Inflammatory macrophage treated with lipopolysaccharide for 1 hour (primary cell): ENCODE data around the gene DDX1.

Experiments
- DNase-seq, 2 donors: peaks; one replicate each; pipeline ENCODE4 v3.0.0-alpha.2; 2020 to 2022

The DDX1 gene

DNA sequence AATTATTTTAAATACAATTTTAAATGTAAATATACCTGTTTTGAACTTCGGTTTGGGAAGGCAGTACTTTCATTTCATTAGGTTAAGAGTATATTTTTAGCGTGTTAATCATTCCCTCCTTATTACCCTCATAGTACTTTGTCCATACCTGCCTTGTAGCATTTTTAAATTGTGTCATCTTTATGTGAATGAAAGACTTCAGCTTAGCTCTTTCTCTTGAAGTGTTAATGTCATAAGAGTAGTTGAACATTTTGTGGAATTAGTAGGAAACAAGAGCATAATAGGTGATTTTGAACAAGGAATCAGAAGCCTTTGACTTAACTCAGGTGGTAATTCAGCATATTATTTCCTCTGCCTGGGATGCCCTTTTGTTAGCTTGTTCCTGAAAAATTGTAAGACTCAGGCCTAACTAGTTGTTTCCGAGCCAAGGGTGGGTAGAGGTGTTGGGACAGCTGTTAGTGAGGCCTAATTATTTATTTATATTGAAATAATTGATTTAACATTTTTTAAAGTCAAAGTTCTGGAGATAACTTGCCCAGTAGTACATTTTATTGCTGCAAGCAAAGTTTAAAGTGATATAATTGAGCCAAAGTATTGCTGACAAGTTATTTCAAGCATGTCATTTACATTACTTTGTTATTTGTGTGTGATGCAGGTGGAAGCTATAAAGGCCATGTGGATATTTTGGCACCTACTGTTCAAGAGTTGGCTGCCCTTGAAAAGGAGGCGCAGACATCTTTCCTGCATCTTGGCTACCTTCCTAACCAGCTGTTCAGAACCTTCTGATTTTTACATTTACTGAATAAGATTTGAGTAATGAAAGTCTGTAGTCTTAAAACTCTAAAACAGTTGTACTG lies 38.7 kb downstream of the DDX1 start:
- no peak for DNase-seq

DNA sequence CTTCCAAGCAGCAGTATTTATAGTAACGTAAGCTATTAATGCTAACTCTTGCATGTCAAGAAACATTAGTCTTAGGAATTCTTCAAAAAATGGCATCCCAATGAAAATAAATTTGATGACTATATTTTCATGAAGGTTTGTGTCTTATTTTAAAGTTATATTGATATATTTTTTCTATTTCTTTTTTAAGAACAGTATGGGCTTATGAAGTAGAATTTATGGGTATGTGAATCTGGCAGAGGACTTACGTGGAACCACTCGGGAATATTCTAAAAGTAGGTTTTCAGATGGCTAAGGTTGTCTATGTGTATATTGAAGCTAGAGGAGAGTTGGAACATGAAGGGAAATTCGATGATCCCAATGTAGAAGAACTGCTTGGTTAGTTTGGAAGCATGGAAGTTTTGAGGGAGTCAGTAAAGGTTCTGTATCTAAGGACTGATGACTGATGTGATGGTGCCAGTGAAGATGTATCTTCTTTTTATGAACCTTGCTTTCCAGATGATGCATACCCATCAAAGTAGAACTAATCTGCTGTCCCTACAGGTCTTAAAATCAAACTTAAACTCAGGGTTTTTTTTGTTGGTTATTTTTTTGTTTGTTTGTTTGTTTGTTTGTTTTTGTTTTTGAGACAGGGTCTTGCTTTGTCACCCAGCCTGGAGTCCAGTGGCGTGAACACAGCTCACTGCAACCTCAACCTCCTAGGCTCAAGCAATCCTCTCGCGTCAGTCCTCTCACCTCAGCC lies 39.5 kb downstream of the DDX1 start:
- DNase-seq, result no peak

DNA sequence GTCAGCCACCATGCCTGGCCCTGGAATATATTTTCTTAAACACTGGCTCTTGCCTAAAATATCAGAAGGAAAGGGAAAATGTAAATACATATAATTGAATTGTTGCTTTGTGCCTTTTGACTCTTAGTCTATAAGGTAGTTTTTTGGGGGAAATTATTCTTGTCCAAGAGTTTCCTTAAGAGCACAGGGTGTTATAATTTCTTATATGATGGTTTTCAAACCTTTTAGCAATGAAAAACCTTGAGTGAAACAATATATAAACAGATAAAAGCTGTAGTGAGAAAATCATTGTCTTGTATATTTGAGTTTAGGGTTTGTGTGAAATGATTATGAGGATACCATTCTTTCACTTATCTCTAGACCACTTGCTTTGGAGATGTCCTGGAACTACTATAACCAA lies 40.2 kb downstream of the DDX1 start:
- DNase-seq, result no peak

DNA sequence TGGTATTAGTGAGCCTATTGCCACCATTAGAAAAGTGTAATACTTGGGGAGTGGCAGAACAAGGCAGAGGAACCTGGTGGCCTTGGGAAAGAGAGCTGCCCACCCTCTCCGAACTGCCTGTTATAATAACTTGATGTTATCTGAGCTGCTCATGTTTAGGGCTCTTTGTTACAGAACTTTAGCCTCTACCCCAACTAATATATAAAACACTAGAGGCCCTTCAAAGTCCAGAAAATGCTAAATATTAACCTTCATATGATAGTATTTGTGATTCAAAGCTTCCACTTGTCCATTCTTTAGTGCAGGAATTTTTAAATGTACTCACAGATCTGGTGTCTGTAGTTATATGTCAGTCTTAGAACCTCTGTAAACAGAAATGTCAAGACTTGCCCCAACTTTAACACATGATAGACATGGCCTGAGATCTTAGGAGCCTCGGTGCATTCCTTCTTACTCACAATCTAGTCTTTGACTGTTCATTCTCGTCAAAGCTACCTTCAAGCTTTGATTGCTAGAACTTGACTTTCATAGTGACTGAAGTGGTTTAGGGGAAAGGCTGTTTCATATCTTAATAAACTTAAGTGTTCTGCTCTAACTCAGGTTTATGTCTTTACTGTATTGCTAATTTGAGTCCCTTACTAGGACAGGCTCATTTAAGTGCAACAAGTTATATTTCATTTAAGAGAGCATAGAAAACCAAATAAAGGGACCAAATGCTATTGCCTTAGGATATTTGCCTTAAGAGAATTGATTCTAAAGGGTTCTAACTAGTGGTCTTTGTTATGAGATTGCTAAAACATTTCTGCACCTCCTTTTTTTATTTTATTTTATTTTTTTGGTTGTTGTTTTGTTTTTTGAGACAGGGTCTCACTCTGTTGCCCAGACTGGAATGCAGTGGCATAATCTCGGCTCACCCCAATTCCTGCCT lies 41.6 kb downstream of the DDX1 start:
- no peak for DNase-seq

DNA sequence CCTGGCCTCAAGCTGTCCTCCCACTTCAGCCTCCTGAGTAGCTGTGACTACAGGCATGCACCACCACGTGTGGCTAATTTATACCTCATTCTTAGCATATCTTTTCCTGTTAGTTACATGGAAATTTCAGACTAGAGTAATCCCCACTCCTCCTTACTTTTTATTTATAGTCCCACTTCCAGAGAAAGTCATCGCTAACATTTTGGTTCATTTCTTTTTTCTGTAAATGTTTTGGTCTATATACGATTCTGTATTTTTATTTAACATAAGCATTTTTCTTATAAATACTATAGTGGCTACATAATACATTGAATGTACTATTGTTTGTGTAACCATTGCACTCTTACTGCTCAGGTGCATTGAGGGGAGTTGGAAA lies 42.3 kb downstream of the DDX1 start:
- no peak for DNase-seq

DNA sequence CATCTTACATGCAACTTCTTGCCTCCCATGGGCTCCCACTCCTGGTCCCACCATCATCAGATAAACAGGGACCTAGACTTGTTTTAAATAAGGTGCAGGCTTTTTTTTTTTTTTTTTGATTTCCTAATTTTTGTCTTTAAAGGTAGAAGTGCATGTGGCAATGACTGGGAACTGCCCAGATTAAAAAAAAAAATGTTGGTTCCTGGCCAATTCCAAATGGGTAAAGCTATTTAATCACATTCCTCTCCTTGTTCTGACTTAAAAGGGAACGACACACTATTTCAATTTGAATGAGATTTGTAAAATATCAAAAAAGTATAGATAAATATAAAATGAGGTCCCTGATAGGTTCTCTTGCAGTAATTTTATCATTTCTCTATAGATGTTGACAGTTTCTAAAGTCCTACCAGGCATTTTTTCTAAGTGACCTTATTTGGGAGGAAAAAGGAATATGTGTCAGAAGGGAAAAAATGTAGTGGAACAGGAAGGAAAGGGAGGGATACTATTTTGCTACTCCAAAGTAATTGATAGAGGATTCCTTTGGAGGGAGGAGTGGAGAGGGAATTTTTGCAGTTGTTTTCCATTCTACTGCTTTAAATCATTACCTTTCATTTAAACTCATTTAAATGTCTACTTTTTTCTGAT lies 43.3 kb downstream of the DDX1 start:
- no peak for DNase-seq

DNA sequence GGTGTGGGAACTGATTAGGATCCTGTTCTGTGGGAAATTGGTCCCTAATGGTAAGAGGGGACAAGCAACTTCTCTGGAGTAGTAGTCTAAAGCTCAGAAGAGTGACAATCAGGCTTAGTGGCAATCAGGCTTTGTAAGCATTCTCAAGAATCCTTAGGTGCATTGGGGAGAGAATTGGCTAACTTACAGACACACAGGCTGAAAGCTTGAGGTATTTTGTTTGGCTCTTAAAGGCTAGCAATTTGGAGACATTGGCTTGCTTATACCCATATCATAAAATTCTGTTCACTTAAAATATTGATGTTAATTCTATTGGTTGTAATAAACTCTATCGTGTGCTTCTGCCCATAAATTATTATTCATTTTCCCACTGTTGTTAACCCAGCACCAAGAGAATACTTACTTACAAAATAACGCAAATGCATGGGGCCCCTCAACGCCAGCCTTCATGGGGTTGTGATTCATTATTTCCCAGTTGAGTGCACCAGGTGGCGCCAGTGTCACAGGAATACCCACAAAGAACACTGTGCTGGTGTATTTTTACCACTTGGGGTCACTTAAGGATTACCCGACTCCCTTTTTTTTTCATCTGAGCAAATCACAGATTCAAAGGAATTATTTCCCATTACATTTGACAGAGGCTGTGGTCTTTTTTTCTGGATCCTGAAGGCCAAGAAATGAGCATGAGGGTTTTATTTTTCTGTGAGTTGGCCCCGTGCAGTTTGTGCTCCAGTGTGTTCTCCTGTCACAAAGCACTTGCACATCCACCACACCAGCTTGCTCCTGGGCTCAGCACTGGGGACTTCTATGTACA lies 45.5 kb downstream of the DDX1 start:
- DNase-seq, result peak; percentile 30 to 63

DNA sequence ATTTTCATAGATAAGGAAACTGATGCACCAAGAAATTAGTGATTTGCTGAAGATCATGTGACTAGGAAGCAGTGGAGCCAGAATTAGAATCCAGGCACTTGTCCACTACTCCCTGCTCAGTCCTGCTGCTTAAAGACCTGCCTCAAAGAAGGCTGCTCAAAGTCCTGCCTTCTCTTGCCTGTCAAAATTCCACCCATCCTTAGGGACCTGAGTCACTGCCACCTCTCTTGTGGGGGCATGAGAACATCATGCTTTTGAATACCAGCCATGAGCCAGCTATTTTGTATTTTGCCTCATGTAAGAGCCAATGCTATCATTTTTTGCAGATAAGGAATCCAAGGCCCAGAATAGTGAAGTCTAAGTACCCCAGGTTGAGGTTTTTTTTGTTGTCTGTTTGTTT lies 47.1 kb downstream of the DDX1 start:
- DNase-seq, result no peak

DNA sequence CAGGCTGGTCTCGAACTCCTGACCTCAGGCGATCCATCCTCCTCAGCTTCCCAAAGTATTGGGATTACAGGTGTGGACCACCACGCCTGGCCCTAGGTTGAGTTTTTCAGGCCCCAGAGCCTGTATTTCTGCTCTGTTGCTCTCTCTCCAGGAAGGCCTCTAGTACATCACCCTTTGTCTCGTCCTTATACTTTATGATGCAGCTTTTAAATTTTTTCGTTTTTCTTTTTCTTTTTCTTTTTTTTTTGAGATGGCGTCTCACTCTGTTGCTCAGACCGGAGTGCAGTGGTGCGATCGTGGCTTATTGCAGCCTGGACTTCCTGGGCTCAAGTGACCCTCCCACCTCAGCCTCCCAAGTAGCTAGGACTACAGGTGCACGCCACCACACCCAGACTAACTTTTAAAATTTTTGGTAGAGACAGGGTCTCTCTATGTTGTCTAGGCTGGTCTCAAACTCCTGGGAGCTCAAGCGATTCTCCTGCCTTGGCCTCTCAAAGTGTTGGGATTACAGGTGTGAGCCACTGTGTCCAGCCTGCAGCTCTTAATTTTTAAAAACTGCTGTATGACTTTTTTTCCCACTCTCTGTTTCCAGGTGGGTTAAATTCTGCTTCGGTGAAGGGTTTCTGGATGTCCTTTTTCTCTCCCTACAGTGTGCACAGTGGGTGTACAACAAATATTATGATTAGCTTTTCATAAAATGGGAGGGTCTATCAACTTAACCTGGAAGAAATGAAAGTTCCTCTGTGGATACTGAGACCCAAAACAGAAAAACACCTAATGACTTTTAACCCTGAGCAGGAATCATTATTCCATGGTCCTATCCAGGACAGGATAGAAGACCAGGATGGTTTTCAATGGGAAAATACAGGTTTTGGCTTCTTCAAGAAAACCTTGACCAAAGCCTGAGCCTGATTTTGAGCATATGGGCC lies 47.9 kb downstream of the DDX1 start:
- no peak for DNase-seq

DNA sequence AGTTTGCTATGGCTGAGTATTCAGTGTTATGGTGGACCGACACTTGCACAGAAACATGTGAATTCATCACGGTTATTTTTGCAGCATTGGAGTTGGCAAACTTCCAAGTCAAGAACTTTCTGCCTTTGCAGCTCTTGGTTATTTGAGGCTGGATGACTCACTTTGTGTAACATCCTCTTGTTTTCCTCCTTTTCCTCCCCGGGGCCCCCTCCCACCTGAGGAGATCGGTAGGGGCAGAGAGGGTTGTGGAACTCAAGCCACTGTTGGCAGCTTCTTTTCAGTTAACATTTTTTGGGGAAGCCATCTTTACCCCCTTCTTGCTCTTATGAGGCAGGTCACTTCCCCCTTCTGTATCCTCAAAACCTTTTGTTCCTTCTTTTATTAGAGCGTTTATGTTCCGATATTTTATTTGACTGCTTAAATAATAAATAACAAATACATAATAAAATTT lies 48.6 kb downstream of the DDX1 start:
- peak in 1 of 2 donors; percentile 9 for DNase-seq

DNA sequence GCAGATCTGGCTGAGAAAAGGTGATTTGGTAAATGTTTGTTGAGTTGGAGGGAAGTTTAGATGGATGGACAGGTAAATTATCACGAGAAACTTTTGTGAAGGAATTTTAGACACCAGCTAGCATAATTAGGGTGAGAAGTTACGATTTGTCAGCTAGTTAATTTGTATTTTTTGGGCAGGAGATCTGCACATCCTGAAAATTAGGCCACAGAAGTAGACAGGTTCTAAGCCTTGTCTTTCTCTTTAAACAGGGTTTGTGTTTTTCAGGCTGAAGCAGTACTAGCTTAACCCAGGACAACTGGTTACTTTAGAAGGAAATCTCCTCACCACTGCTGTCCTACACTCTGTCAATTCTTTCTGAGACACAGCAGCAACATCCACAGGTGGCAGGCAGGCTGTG lies 49.1 kb downstream of the DDX1 start:
- DNase-seq, result no peak

DNA sequence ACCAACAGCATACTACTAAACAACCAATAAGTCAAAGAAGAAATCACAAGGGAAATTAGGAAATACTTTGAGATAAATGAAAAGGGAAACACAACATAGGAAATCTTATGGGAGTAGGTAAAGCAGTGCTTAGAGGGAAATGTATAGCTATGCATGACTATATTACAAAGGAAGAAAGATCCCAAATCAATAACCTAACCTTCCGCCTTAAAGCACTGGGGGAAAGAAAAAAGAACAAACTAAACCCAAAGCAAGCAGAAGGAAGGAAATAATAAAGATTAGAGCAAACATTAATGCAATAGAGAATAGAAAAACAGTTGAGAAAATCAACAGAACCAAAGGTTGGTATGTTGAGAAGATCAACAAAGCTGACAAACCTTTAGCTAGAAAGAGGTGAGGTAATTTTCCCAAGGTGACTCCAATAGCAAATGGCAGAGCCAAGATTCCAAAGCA lies 49.9 kb downstream of the DDX1 start:
- DNase-seq, result no peak

DNA sequence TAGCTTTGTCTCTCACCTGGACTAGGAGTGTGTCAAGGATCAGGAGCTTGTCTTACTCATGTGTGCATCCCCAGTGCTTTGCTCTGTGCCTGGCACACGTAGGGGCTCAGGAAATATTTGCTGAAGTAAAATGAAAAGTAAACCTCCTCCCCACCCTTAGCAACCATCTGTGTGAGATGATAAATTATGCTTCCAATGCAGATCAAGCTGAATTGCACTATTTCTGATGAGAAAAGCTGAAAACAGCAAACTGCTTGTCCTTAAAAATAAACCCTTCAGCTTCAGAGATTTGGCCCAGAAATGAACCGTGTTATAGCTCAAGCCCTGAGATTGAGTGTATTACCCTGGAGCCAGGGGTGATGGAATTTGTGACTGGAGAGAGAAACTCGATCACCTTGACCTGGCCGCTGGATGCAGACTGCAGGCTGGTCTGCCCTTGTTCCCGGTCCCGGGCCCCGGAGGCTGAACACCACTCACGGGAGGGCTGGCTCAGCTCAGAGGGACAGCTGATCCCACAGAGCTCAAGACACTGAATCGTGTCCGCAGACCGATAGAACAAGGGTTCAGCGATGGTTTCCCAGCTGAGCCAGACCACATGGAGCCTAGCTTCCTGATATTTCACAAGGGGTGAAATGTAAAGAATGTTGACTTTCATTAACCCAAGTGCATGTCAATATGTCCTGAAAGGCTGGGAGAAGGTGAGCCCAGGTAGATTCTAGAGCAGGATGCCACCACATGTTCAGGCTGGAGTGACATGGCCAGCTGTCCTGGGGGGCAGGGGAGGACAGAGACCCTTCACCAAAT lies 50.5 kb downstream of the DDX1 start:
- DNase-seq, result no peak

DNA sequence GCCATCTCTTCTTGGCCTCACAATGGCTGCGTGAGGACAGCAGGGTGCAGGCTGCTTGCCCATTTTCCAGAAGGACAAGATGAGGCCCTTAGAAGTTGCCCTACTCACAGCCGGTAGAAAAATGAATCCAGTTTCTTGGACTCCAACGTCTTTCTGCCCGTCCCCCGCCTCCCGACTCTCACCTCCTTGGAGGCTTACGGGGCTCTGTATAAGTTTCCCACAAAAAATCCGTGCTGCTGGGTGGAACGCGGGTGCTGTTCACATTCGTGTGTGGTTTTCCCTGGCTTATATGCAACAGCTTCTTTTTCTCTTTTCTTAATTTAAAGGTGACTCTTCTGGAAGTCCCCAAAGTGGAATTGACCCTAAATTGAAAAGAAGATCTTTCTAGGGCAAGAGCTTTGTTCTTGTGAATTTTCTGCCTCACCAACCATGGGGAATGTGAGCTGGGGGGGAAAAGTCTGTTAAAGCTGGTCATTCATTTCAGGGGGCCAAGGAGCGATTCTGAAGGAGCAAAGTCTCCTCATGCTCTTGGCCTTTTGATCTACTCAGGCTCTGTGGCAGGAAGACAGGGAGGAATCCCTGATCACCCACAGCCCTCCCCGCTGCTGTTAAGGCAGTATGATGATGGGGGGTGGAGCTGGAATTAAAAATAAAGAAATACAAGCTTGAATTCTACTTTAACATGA lies 51.3 kb downstream of the DDX1 start:
- no peak for DNase-seq

DNA sequence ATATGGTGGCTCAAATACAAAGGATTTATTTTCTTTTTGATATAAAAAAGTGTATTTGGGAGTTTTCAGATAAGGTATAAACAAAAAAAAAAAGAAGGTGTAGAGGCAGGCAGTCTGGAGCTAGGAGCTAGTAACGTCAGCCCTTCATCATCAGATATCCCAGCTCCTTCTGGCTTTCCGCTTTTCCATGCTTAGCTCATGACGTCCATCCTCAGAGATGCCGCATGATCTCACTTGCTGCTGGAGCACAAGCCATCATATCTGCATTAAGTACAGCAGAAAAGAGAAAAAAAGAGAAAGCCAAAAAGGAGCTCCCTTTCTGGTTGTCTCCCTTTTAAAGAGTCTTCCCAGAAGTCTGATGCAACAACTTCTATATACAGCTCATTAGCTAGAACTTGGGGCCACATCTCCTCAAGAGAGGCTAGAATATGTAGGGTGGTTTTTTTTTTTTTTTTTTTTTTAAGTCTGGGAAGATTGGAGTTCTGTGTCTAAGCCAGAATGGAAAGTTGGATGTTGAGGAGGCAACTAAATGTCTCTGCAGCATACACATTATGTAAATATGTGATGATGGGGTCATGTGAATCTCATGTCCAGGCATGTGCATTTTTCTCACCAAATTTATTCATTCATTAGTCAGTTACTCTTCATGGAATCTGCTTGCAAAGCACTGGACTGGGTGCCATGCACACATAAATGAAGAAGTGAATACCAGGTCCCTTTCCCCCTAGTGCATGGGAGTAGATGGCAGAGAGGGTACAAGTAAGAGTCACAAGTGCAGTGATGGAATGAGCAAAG lies 52.3 kb downstream of the DDX1 start:
- DNase-seq, result no peak

DNA sequence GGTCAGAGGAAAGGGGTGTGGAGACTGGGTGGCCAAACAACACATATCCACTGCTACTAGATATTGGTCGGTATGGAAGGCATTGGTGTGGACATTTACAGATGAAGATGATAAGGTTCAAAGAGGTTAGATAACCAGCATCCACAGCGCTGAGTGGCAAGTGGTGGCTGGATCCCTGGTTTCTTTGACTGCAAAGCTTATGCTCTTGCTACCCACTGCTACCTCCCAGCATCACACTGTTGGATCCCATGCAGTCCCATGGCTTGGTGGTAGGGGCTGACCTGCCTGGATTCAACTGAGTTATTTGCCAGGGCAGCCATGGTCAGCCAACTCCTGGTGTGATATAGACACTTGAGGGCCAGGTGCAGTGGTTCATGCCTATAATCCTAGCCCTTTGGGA lies 53.6 kb downstream of the DDX1 start:
- no peak for DNase-seq

DNA sequence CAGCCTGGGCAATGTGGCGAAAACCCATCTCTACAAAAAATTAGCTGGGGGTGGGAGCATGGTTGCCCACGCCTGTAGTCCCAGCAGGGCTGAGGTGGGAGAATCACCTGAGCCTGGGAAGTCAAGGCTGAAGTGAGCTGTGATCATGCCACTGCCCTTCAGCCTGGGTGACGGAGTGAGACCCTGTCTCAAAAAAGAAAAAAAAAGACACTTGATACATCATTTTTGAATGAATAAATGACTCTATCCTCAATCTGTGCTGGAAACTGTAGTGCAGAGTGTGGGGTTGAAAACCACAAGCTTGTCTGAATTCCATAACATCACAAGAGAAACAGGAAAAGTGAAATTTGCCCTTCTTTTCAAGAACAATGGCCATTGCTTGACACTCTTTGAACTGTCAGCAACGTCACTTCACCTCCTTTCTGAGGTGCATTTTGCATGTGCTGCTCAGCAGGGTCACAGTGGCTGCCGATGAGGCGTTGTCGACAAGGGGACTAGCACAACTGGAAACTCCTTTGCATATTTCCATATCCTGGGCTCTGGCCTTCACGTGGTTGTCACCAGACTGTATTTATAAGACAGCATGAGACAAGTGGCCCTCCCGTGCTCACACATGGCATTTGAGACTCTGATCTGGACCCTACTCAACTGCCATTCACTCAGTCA lies 54.2 kb downstream of the DDX1 start:
- DNase-seq, result no peak

DNA sequence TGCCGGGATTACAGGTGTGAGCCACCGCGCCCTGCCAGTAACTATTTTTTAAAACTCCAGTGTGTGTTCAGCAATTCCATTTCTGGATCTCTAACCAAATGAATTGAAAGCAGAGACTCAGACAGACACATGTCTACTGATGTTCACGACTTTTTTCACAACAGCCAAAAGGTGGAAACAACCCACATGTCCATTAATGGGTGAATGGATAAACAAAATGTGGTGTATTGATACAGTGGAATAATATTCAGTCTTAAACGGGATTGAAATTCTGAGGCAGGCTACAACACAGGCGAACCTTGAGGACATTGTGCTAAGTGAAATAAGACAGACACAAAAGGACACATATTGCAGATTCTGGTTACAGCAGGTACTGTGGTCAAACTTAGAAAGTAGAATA lies 55.0 kb downstream of the DDX1 start:
- no peak for DNase-seq
